GM13976 (cell line): ENCODE results near the gene COQ4.
A peak's percentile ranks its signal among the peaks of the same experiment; 100 is the strongest.

ENCODE experiments used
- DNase-seq: peaks from one replicate; pipeline ENCODE4 v3.0.0; 2012; ENCODE audit warnings: low spot score
- CTCF ChIP-seq: IDR thresholded peaks from 2 replicates; pipeline ENCODE4 v1.5.1; 2012; ENCODE audit warnings: borderline replicate concordance, mild to moderate bottlenecking; ENCODE audit not compliant: insufficient read depth; ENCODE audit errors: extremely low read depth, missing control alignments, control extremely low read depth
- in situ Hi-C: fragments of 300-500 bp; cut with MboI; formaldehyde crosslinking; loops from one replicate; pipeline ENCODE4 v1.12.0; 2022; ENCODE audit warnings: low sequenced_read_pairs, mixed read lengths, inconsistent platforms; ENCODE audit not compliant: unreplicated experiment

The COQ4 gene

GRCh38 chr9:128280084-128280622 lies 42.5 kb upstream of the COQ4 start:
- no peak for TF ChIP-seq CTCF
- in situ Hi-C loops = no loop called here
- DNase-seq = no peak

DNA sequence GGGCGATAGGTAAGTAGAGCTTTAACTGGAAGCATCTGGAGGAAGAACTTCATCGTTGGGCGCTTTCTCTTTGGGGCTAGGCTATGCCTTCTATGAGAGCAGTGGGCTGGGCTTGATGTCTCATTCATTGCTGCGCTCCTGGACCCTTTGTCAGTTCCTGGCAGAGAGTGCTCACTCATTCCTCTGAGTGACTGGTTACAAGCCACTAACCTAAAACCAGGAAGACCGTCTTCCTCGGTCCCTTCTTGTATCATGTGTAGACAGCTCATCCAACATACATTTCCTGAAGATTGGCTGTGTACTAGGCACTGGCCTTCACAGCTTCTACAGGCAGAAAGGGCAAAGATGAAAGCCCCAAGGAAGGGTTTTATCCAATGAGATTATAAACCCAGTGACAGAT lies 40.1 kb upstream of the COQ4 start:
- no peak for DNase-seq
- in situ Hi-C loops = no loop called here
- no peak for TF ChIP-seq CTCF

GRCh38 chr9:128285033-128285784 lies 37.4 kb upstream of the COQ4 start:
- in situ Hi-C loops = no loop called here
- peak; percentile 6 for DNase-seq
- TF ChIP-seq CTCF = no peak

GRCh38 chr9:128286440-128286839 lies 36.2 kb upstream of the COQ4 start:
- in situ Hi-C loops = no loop called here
- TF ChIP-seq CTCF = no peak
- no peak for DNase-seq

DNA sequence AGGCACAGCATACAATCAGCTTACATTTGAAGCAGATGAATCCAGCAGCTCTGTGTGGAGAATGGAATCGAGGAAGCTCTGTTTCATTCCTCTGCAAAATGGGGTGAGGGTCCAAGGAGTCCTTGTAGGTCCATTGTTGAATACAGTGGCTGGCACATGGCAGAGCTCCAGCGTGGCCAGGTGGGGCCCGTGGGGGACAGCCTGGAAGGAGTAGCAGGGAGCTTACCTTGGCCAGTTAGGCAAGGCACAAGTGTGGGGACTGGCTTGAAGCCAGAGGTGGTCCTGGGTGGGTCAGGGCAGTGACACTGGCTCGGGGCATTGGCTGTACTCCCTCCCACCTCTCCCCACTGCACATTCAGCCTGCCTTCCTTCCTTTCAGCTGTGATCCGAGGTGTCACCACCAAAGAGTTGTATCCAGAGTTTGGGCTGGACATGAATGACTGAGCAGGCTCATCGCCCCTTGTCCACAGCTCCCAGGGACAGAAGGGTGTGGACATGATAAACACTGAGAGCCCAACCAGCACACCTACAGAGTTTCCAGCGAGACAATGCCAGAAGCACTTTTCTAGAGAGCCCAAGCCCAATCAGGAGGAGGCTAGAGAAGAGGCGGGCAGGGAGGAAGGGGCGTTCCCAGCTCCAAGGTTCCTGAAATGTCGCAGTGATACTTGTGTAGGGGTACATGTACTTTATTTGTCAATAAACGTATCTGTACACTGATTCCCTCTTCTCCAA lies 34.2 kb upstream of the COQ4 start:
- in situ Hi-C loops = no loop called here
- DNase-seq = peak; percentile 7
- no peak for TF ChIP-seq CTCF

GRCh38 chr9:128292009-128292408 lies 30.6 kb upstream of the COQ4 start:
- DNase-seq = no peak
- in situ Hi-C loops = no loop called here
- no peak for TF ChIP-seq CTCF
